H1 (cell line): ENCODE results near the gene SEL1L3. TPM values are rescaled to one million over a fixed set of nuclear protein-coding genes. Genes with fewer than 3 reads are reported as not detected.
A peak's percentile ranks its signal among the peaks of the same experiment; 100 is the strongest.

Source experiments
- CTCF ChIA-PET: fragments of 300-600 bp; sonication (Branson Sonifier 250); formaldehyde crosslinking; loops from one replicate; lab custom pipeline; 2021; ENCODE audit not compliant: partially characterized antibody; lab: Charles Lee
- POLR2A ChIA-PET: fragments of 300-600 bp; sonication (Branson Sonifier 250); formaldehyde crosslinking; loops from one replicate; lab custom pipeline; 2021; ENCODE audit warnings: inconsistent platforms; ENCODE audit not compliant: partially characterized antibody; lab: Charles Lee
- DNase-seq, 2 experiments: peaks; one replicate each; pipeline versions ENCODE4 v3.0.0 to v3.0.0-alpha.2; 2010 to 2022; ENCODE audit warnings: low spot score in 2 of 2, low read depth in 1 of 2, mixed read lengths in 1 of 2
- FAIRE-seq: peaks from 2 replicates; lab custom pipeline; 2011; peaks lifted over from hg19 to GRCh38; lab: Jason Lieb, UNC
- H2AFZ ChIP-seq: 2 replicates; pipeline ENCODE4 v1.8.1; 2012; ENCODE audit warnings: low read length, inconsistent platforms
- H2AK5ac ChIP-seq: 2 replicates; pipeline ENCODE4 v1.6.1; 2013; ENCODE audit warnings: low read depth, low read length
- H2BK120ac ChIP-seq: replicated peaks from 2 replicates; pipeline ENCODE3; 2013; ENCODE audit warnings: low read depth, low read length, inconsistent platforms
- H2BK12ac ChIP-seq: 2 replicates; pipeline ENCODE4 v1.6.1; 2013; ENCODE audit warnings: low read depth, low read length
- H2BK15ac ChIP-seq: 2 replicates; pipeline ENCODE4 v1.6.1; 2013; ENCODE audit warnings: low read length
- H2BK20ac ChIP-seq: 2 replicates; pipeline ENCODE4 v1.6.1; 2013; ENCODE audit warnings: low read length
- H2BK5ac ChIP-seq: 2 replicates; pipeline ENCODE4 v1.6.1; 2013; ENCODE audit warnings: low read depth, low read length
- H3K14ac ChIP-seq: 2 replicates; pipeline ENCODE4 v1.6.1; 2013; ENCODE audit warnings: inconsistent platforms; ENCODE audit not compliant: insufficient read length
- H3K18ac ChIP-seq: 2 replicates; pipeline ENCODE4 v1.6.1; 2013; ENCODE audit warnings: low read length; ENCODE audit errors: extremely low read depth
- H3K23ac ChIP-seq: 2 replicates; pipeline ENCODE4 v1.6.1; 2013; ENCODE audit warnings: inconsistent platforms; ENCODE audit not compliant: insufficient read length
- H3K23me2 ChIP-seq: 2 replicates; pipeline ENCODE4 v1.6.1; 2013; ENCODE audit warnings: low read depth, low read length
- H3K27ac ChIP-seq: 2 replicates; pipeline ENCODE4 v1.6.1; 2011; ENCODE audit warnings: low read depth, low read length, inconsistent platforms
- H3K27me3 ChIP-seq, 4 experiments: replicated peaks in 1 of 4; 1 replicate in 1 of 4; 2 replicates in 3 of 4; pipeline versions ENCODE4 v1.6.1 to v1.8.1; 2011 to 2013; ENCODE audit warnings: low read length in 3 of 4, mild to moderate bottlenecking in 3 of 4, inconsistent platforms in 2 of 4, mixed read lengths in 2 of 4, moderate library complexity in 1 of 4; ENCODE audit not compliant: control insufficient read depth in 3 of 4, insufficient read depth in 3 of 4; ENCODE audit errors: extremely low read depth in 1 of 4
- H3K36me3 ChIP-seq, 4 experiments: 2 replicates each; pipeline versions ENCODE4 v1.6.1 to v1.8.1; 2011 to 2013; ENCODE audit warnings: mild to moderate bottlenecking in 4 of 4, low read length in 3 of 4, moderate library complexity in 2 of 4, control low read depth in 1 of 4, inconsistent platforms in 1 of 4; ENCODE audit not compliant: insufficient read depth in 4 of 4, control insufficient read depth in 2 of 4
- H3K4ac ChIP-seq: replicated peaks from 2 replicates; pipeline ENCODE3; 2013; ENCODE audit warnings: low read length, low read depth, mixed read lengths, inconsistent platforms; ENCODE audit not compliant: insufficient read length
- H3K4me1 ChIP-seq, 4 experiments: replicated peaks in 1 of 4; 1 replicate in 1 of 4; 2 replicates in 3 of 4; pipeline versions ENCODE4 v1.6.1 to v1.8.1; 2011 to 2013; ENCODE audit warnings: low read length in 3 of 4, inconsistent platforms in 2 of 4, mixed read lengths in 1 of 4; ENCODE audit not compliant: insufficient read depth in 4 of 4, control insufficient read depth in 3 of 4
- H3K4me2 ChIP-seq, 2 experiments: 2 replicates each; pipeline versions ENCODE4 v1.6.1 to v1.8.1; 2011 to 2013; ENCODE audit warnings: low read depth in 2 of 2, low read length in 2 of 2, control low read depth in 1 of 2, inconsistent platforms in 1 of 2, mild to moderate bottlenecking in 1 of 2; ENCODE audit not compliant: insufficient read depth in 1 of 2
- H3K4me3 ChIP-seq, 4 experiments: fragments of 200-600, 300-600 bp in 1 of 4; sonication (generic), shearing (Covaris generic), sonication (Bioruptor Twin) in 1 of 4; 2 replicates each; pipeline versions ENCODE4 v1.5.1 to v1.8.1; 2011 to 2016; ENCODE audit warnings: low read length in 4 of 4, low read depth in 3 of 4, control low read depth in 2 of 4, inconsistent platforms in 2 of 4, mild to moderate bottlenecking in 2 of 4, mixed read lengths in 1 of 4, moderate library complexity in 1 of 4; ENCODE audit not compliant: insufficient read depth in 2 of 4; ENCODE audit errors: extremely low read depth in 1 of 4
- H3K56ac ChIP-seq: replicated peaks from 2 replicates; pipeline ENCODE3; 2013; ENCODE audit warnings: low read depth, mild to moderate bottlenecking, mixed read lengths, low read length, inconsistent platforms; ENCODE audit not compliant: insufficient read length
- H3K79me1 ChIP-seq: 2 replicates; pipeline ENCODE4 v1.6.1; 2013; ENCODE audit warnings: low read depth, low read length, control low read depth
- H3K79me2 ChIP-seq, 2 experiments: 2 replicates each; pipeline versions ENCODE4 v1.6.1 to v1.8.1; 2012 to 2013; ENCODE audit warnings: low read length in 2 of 2, mild to moderate bottlenecking in 2 of 2, inconsistent platforms in 1 of 2; ENCODE audit not compliant: insufficient read depth in 2 of 2, control insufficient read depth in 1 of 2
- H3K9ac ChIP-seq, 4 experiments: replicated peaks in 1 of 4; 1 replicate in 1 of 4; 2 replicates in 3 of 4; pipeline versions ENCODE4 v1.6.1 to v1.8.1; 2011 to 2013; ENCODE audit warnings: low read depth in 3 of 4, low read length in 3 of 4, control low read depth in 2 of 4, mild to moderate bottlenecking in 2 of 4, moderate library complexity in 2 of 4, inconsistent platforms in 1 of 4; ENCODE audit errors: extremely low read depth in 1 of 4
- H3K9me3 ChIP-seq, 2 experiments: 2 replicates each; pipeline versions ENCODE4 v1.6.1 to v1.8.1; 2012 to 2013; ENCODE audit warnings: mild to moderate bottlenecking in 2 of 2, moderate library complexity in 2 of 2, control low read depth in 1 of 2, inconsistent platforms in 1 of 2, low read depth in 1 of 2, low read length in 1 of 2, mixed read lengths in 1 of 2; ENCODE audit not compliant: insufficient read depth in 2 of 2
- H4K20me1 ChIP-seq, 2 experiments: replicated peaks in 1 of 2; 2 replicates each; pipeline versions ENCODE3 to v1.8.1; 2011 to 2013; ENCODE audit warnings: inconsistent platforms in 2 of 2, low read length in 2 of 2, mild to moderate bottlenecking in 1 of 2; ENCODE audit not compliant: insufficient read depth in 2 of 2, control insufficient read depth in 1 of 2
- H4K5ac ChIP-seq: 2 replicates; pipeline ENCODE4 v1.6.1; 2013; ENCODE audit warnings: low read length, low read depth, mixed read lengths, inconsistent platforms; ENCODE audit not compliant: insufficient read length
- H4K8ac ChIP-seq: 2 replicates; pipeline ENCODE4 v1.8.0; 2013; ENCODE audit warnings: mild to moderate bottlenecking, moderate library complexity, low read length, inconsistent platforms; ENCODE audit not compliant: insufficient read depth; ENCODE audit errors: extremely low read depth
- H4K91ac ChIP-seq: replicated peaks from 2 replicates; pipeline ENCODE3; 2013; ENCODE audit warnings: low read length, mixed read lengths, inconsistent platforms; ENCODE audit not compliant: insufficient read length
- EP300 ChIP-seq, 2 experiments: IDR thresholded peaks; 1 replicate in 1 of 2; 2 replicates in 1 of 2; pipeline ENCODE4 v1.6.1; 2011 to 2012; ENCODE audit warnings: low read depth in 2 of 2, low read length in 2 of 2, mild to moderate bottlenecking in 2 of 2, borderline replicate concordance in 1 of 2, inconsistent platforms in 1 of 2, moderate library complexity in 1 of 2
- EZH2 ChIP-seq: fragments of 200-600 bp; sonication (generic); IDR thresholded peaks from 2 replicates; pipeline ENCODE4 v1.7.1; 2012; ENCODE audit warnings: low read depth, mild to moderate bottlenecking, moderate library complexity, low read length, inconsistent platforms; ENCODE audit not compliant: severe bottlenecking
- TAF7 ChIP-seq: optimal IDR thresholded peaks from 2 replicates; pipeline ENCODE3; 2011; ENCODE audit warnings: low read depth, mild to moderate bottlenecking, inconsistent platforms, low read length, moderate library complexity, borderline replicate concordance
- WGBS, 2 experiments: shearing (Covaris generic) in 1 of 2; methylation state at CpG; one replicate each; pipeline versions ENCODE4 v1.1.6 to v1.1.7; 2013 to 2015; ENCODE audit warnings: low lambda C conversion rate in 2 of 2, mixed read lengths in 2 of 2, inconsistent platforms in 1 of 2, low coverage in 1 of 2, missing lambda C conversion rate in 1 of 2; ENCODE audit not compliant: insufficient replicate concordance in 2 of 2, insufficient coverage in 1 of 2, insufficient read length in 1 of 2; ENCODE audit errors: extremely low coverage in 1 of 2, missing lambda C conversion rate in 1 of 2; 5-methylcytosine and 5-hydroxymethylcytosine counted together
- polyA plus RNA-seq, 7 experiments: library from polyadenylated mRNA; depleted of rRNA in 3 of 7; stranded (reverse) in 5 of 7; unstranded in 2 of 7; fragments of >200 nt in 5 of 7; fragments of 200-250 nt in 2 of 7; gene quantifications; 1 replicate in 5 of 7; 2 replicates in 1 of 7; 4 replicates in 1 of 7; pipeline versions ENCODE4 v1.2.1 to v1.2.3, GENCODE V29; 2011 to 2013; ENCODE audit warnings: missing spikeins in 2 of 7, mixed read lengths in 2 of 7
- total RNA-seq: library from RNA; stranded (reverse); fragmentation: NEBNext Ultra II Directional; extraction: Animal tissue kit (Norgen Biotek cat#: 25700); gene quantifications from 2 replicates; pipeline ENCODE4 v1.2.1, GENCODE V29; 2021

SEL1L3 gene
- total and polyA plus RNA-seq, 2 of the 8 experiments (the other 6 are each of a cell fraction or from before 2014, with no cell fraction given): 18.2 to 54.0 TPM

GRCh38 chr4:25811841-25812240 lies 50.9 kb downstream of the SEL1L3 start:
- Histone ChIP-seq H2AFZ (no peak overlapping the region), H3K27me3 (no peaks in the 10 kb centered on the region; a peak in 2 of 7 replicates), H3K4me2 (peak overlapping the region in 1 of 2 experiments; percentile 61; a peak in 1 of 4 replicates), H3K9ac (no peak overlapping the region), H3K79me1 (no peaks in the 10 kb centered on the region), H3K4ac (no peak overlapping the region), H3K27ac (no peak overlapping the region), H4K8ac (no peak overlapping the region), H3K4me1 (peaks cover 2 to 15% (median 5%) of the 10 kb centered on the region in 4 experiments; a peak in 6 of 7 replicates), H2BK120ac (no peak overlapping the region), H3K23me2 (no peaks in the 10 kb centered on the region; the same call in 1 of the 2 replicates), H3K36me3 (peaks cover 0 to 20% (median 1%) of the 10 kb centered on the region in 4 experiments; a peak in 2 of 8 replicates), H3K18ac (no peak overlapping the region), H2BK20ac (no peak overlapping the region), H3K4me3 (no peak overlapping the region), H3K9me3 (no peaks in the 10 kb centered on the region), H4K20me1 (no peaks in the 10 kb centered on the region), H2AK5ac (peak overlapping the region; percentile 93), H4K5ac (no peak overlapping the region), H3K79me2 (no peaks in the 10 kb centered on the region), H4K91ac (no peak overlapping the region), H3K14ac (no peak overlapping the region), H2BK15ac (no peak overlapping the region), H2BK12ac (peak overlapping the region; percentile 1; the same call in 1 of the 2 replicates), H2BK5ac (no peak overlapping the region), H3K23ac (no peak overlapping the region), H3K56ac (no peak overlapping the region)
- no peak for DNase-seq
- CTCF ChIA-PET: interaction anchor here (1.2 to 1.9 kb wide), 4 partner anchors 11 to 44 kb away, joined by 3 to 4 read pairs (median 4); no protein-coding TSS in a partner anchor
- peak; percentile 36 for FAIRE-seq
- WGBS, 2 experiments: 86% methylated on average over 9 of the region's 9 CpGs; no CpG with 5 or more reads in 1 of the 2 experiments
- TF ChIP-seq EZH2 (no peak), EP300 (IDR thresholded peaks at IDR 0.05; ENCODE audit: borderline replicate concordance in 1 of 2, low read depth in 2 of 2, low read length in 2 of 2) (no peak), TAF7 (no peak)
- POLR2A ChIA-PET: interaction anchor here (0.7 kb wide), 1 partner anchor 30 kb away, joined by 3 read pairs; no protein-coding TSS in a partner anchor
